PC-9 (cell line): ENCODE measurements around the gene ALG14. TPM values are rescaled to one million over a fixed set of nuclear protein-coding genes. Genes with fewer than 3 reads are reported as not detected.

ENCODE experiments used
- BruUV-seq: library from RNA; stranded (reverse); fragments of 400-500 nt; replicated peaks from 2 replicates; lab custom pipeline; 2021; lab: Mats Ljungman, UMichigan
- CTCF ChIA-PET: fragments of 300-600 bp; sonication (Branson Sonifier 250); formaldehyde crosslinking; loops from one replicate; lab custom pipeline; 2022; ENCODE audit warnings: antibody characterized with exemption; lab: Charles Lee
- POLR2A ChIA-PET: fragments of 300-600 bp; sonication (Branson Sonifier 250); formaldehyde crosslinking; loops from one replicate; lab custom pipeline; 2022; ENCODE audit warnings: antibody characterized with exemption; ENCODE audit not compliant: unreplicated experiment; lab: Charles Lee
- DNase-seq, 2 experiments: peaks; one replicate each; pipeline versions ENCODE4 v3.0.0 to v3.0.0-alpha.2; 2015 to 2022; ENCODE audit warnings: mixed read lengths in 1 of 2
- H2AFZ ChIP-seq: fragments of 200-600 bp; sonication (generic); 2 replicates; pipeline ENCODE4 v1.8.1; 2017; ENCODE audit warnings: antibody characterized with exemption
- H3F3A ChIP-seq: fragments of 200-600 bp; sonication (generic); 2 replicates; pipeline ENCODE4 v1.8.1; 2017; ENCODE audit warnings: antibody characterized with exemption, mild to moderate bottlenecking, low read depth; ENCODE audit not compliant: insufficient read depth
- H3K27ac ChIP-seq: fragments of 200-600 bp; sonication (generic); 2 replicates; pipeline ENCODE4 v1.6.1; 2016; ENCODE audit warnings: mixed run types
- H3K27me3 ChIP-seq: fragments of 200-600 bp; sonication (generic); 2 replicates; pipeline ENCODE4 v1.6.1; 2016; ENCODE audit warnings: low read depth, mixed run types; ENCODE audit not compliant: insufficient read depth
- H3K36me3 ChIP-seq: fragments of 200-600 bp; sonication (generic); 2 replicates; pipeline ENCODE4 v1.6.1; 2016; ENCODE audit warnings: low read depth, mixed run types
- H3K4me1 ChIP-seq: fragments of 200-600 bp; sonication (generic); replicated peaks from 2 replicates; pipeline ENCODE4 v1.6.1; 2016; ENCODE audit warnings: mixed run types; ENCODE audit not compliant: insufficient read depth
- H3K4me2 ChIP-seq: fragments of 200-600 bp; sonication (generic); 2 replicates; pipeline ENCODE4 v1.6.1; 2017; ENCODE audit warnings: mixed run types
- H3K4me3 ChIP-seq: fragments of 200-600 bp; sonication (generic); 2 replicates; pipeline ENCODE4 v1.6.1; 2016; ENCODE audit warnings: mixed run types
- H3K79me2 ChIP-seq: fragments of 200-600 bp; sonication (generic); 2 replicates; pipeline ENCODE4 v1.6.1; 2017; ENCODE audit warnings: low read depth, mixed run types
- H3K9me2 ChIP-seq: fragments of 200-600 bp; sonication (generic); 2 replicates; pipeline ENCODE4 v1.8.1; 2017; ENCODE audit warnings: mild to moderate bottlenecking; ENCODE audit not compliant: insufficient read depth
- H3K9me3 ChIP-seq: fragments of 200-600 bp; sonication (generic); 2 replicates; pipeline ENCODE4 v1.8.1; 2016; ENCODE audit warnings: low read depth; ENCODE audit not compliant: insufficient read depth
- H4K20me1 ChIP-seq: fragments of 200-600 bp; sonication (generic); 2 replicates; pipeline ENCODE4 v1.8.1; 2017; ENCODE audit not compliant: insufficient read depth
- CTCF ChIP-seq: fragments of 200-600 bp; sonication (generic); conservative IDR thresholded peaks from 2 replicates; pipeline ENCODE4 v1.6.1; 2017; ENCODE audit warnings: mixed run types, antibody characterized with exemption, mild to moderate bottlenecking, moderate library complexity
- EZH2 ChIP-seq: fragments of 200-600 bp; sonication (generic); IDR thresholded peaks from 2 replicates; pipeline ENCODE4 v1.8.0; 2017; ENCODE audit warnings: antibody characterized with exemption, low read depth
- intact Hi-C: fragments of 100-400 bp; cut with micrococcal nuclease; formaldehyde crosslinking; loops from one replicate; pipeline ENCODE4 v1.10.0; 2022; ENCODE audit not compliant: unreplicated experiment
- total RNA-seq: library from RNA; stranded (reverse); gene quantifications from 2 replicates; pipeline ENCODE4 v1.2.3, GENCODE V29; 2021

Gene ALG14
- total RNA-seq, 1 experiment from 2014 or later, result 8.6 TPM

DNA sequence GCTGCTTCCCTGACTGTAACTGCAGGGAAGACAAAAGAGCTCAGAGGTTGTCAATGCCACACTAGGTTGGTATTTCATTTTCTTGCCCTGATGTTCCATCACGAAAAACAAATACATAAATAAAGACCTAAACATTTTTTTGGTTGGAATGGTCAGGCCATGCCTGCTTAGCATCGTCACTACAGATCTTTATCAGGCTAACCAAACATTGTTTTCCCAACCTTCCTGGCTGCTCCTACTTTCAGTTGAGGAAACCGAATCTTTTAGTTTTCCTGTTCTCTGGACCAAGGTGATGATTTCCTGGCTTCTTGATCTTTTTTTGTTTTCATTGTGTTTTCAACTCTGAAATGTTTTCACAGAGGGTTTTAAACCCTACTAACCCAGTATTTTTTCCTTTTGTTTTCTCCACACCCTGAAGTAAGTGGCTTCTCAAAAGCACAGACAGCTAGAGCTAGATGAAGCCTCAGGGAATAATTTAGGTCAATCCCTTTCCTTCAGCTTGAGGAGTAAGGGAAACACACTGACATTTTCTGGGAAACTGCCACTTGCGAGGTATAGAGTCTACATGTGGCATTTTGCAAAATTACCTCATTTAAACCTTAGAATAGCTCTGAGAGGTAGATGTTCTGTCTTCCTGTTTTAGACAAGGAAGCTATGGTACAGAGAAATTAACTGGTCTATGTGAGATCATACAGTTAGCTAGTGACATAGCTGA lies 78.7 kb downstream of the ALG14 start:
- ChIA-PET POLR2A (interaction anchor here (0.5 to 0.6 kb wide), 2 partner anchors 28 to 59 kb away, joined by 3 to 4 read pairs; no protein-coding TSS in a partner anchor), CTCF (interaction anchor here (0.5 to 1.7 kb wide), 2 partner anchors 140 to 240 kb away, joined by 3 read pairs; no protein-coding TSS in a partner anchor)
- intact Hi-C loops, result no loop called here
- H3K27me3 ChIP-seq, result no peaks in the 10 kb centered on the region
- no peaks in the 10 kb centered on the region for H4K20me1 ChIP-seq
- H3K4me1 ChIP-seq, result peaks cover 15% of the 10 kb centered on the region
- no peaks in the 10 kb centered on the region for H3K36me3 ChIP-seq
- peak in 1 of 2 experiments; percentile 60 for DNase-seq
- H3K9me2 ChIP-seq, result no peaks in the 10 kb centered on the region
- no TSS peak for BruUV-seq
- H3K4me2 ChIP-seq, result peak overlapping the region; percentile 10; the same call in 1 of the 2 replicates
- no peak overlapping the region for H3K4me3 ChIP-seq
- TF ChIP-seq CTCF (no peak), EZH2 (no peak)
- H3F3A ChIP-seq, result no peaks in the 10 kb centered on the region; the same call in 1 of the 2 replicates
- peak overlapping the region; percentile 37 for H3K27ac ChIP-seq
- no peak overlapping the region for H2AFZ ChIP-seq
- H3K79me2 ChIP-seq, result no peaks in the 10 kb centered on the region
- H3K9me3 ChIP-seq, result no peaks in the 10 kb centered on the region

- no TSS peak for BruUV-seq
- H3K4me1 ChIP-seq, result peaks cover 15% of the 10 kb centered on the region
- no peaks in the 10 kb centered on the region for H3K36me3 ChIP-seq
- no peaks in the 10 kb centered on the region for H3K27me3 ChIP-seq
- H3K27ac ChIP-seq, result no peak overlapping the region
- no peaks in the 10 kb centered on the region for H3K9me2 ChIP-seq
- H3F3A ChIP-seq, result no peaks in the 10 kb centered on the region; the same call in 1 of the 2 replicates
- ChIA-PET POLR2A (interaction anchor here (0.6 kb wide), 1 partner anchor 58 kb away, joined by 4 read pairs; no protein-coding TSS in a partner anchor), CTCF (no interaction called here)
- H3K9me3 ChIP-seq, result no peaks in the 10 kb centered on the region
- TF ChIP-seq CTCF, result no peak
- no peak for TF ChIP-seq EZH2
- H3K4me3 ChIP-seq, result no peak overlapping the region
- H3K4me2 ChIP-seq, result no peak overlapping the region
- no peaks in the 10 kb centered on the region for H4K20me1 ChIP-seq
- intact Hi-C loops, result no loop called here
- no peaks in the 10 kb centered on the region for H3K79me2 ChIP-seq
- no peak overlapping the region for H2AFZ ChIP-seq
- no peak for DNase-seq
These were observed 79.7 kb downstream of the ALG14 start for GRCh38 chr1:94992863-94993563.

DNA sequence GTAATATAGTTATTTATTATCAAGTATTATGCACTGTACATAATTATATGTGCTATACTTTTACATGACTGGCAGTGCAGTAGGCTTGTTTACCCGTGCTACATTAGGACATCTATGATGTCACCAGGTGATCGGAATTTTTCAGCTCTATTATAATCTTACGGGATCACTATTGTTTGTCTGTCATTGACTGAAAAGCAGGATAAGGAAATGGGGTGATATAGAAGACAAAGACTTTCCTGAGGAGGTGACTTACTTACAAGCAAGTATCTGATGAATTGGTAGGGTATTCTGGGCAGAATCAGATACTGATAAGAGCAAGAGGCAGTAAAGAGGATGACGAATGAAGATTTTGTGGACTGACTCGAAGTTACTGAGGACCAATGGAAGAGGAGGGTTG lies 80.6 kb downstream of the ALG14 start:
- TF ChIP-seq CTCF (no peak), EZH2 (no peak)
- no peaks in the 10 kb centered on the region for H4K20me1 ChIP-seq
- H3K9me2 ChIP-seq, result no peaks in the 10 kb centered on the region
- ChIA-PET CTCF (no interaction called here), POLR2A (no interaction called here)
- H3F3A ChIP-seq, result no peaks in the 10 kb centered on the region; the same call in 1 of the 2 replicates
- DNase-seq, result no peak
- no TSS peak for BruUV-seq
- no peaks in the 10 kb centered on the region for H3K27me3 ChIP-seq
- no peaks in the 10 kb centered on the region for H3K9me3 ChIP-seq
- intact Hi-C loops, result no loop called here
- no peak overlapping the region for H3K27ac ChIP-seq
- no peaks in the 10 kb centered on the region for H3K36me3 ChIP-seq
- peaks cover 15% of the 10 kb centered on the region for H3K4me1 ChIP-seq
- no peak overlapping the region for H3K4me2 ChIP-seq
- no peaks in the 10 kb centered on the region for H3K79me2 ChIP-seq
- H3K4me3 ChIP-seq, result no peak overlapping the region
- H2AFZ ChIP-seq, result no peak overlapping the region
